IPS-18c (cell line): ENCODE data around the gene PDXP.

ENCODE experiments used
- H3K4me3 ChIP-seq: 2 replicates; pipeline ENCODE4 v1.7.0; 2013; ENCODE audit warnings: low read depth, mild to moderate bottlenecking, low read length, moderate library complexity; ENCODE audit not compliant: insufficient read depth
- H3K9me3 ChIP-seq: one replicate; pipeline ENCODE4 v1.6.1; 2013; ENCODE audit warnings: mild to moderate bottlenecking, low read length, moderate library complexity; ENCODE audit not compliant: control insufficient read depth, insufficient read depth

Gene PDXP

DNA sequence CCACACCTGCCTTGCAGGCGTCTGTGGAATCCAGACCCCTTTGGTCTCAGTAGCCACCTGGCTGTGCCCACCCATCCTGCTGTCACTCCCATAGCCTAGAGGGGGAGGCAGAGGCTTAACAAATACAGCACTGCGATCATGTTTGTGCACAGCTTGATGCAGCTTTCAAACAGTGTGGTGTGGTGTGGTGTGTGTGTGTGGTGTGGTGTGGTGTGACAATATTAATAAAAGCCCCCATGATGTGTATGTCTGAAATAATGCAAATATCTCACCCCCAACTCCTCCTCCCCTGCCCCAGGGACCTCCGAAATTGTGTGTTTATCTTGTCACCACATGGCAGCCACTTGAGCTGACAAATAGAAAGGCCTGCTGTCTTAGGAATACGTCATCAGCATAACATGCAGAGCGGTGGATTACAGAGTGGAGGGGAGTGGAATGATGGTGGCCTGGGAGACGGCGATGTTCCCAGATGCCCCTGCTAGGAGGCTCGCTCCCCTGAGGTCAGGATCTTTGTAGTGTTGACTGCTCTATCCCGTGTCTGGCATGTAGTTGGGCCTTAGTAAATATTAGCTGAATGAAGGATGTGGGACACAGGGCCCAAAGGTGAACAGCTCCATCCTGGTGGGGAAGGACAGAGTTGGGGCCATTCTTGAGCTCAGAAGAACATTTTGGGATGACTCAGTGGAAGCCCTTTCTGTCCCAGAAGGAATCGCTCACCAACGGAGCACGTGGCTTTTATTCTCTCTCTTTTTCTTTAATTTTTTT lies 2.8 kb downstream of the PDXP start:
- H3K9me3 ChIP-seq: no peaks in the 10 kb centered on the region
- H3K4me3 ChIP-seq: no peak overlapping the region

DNA sequence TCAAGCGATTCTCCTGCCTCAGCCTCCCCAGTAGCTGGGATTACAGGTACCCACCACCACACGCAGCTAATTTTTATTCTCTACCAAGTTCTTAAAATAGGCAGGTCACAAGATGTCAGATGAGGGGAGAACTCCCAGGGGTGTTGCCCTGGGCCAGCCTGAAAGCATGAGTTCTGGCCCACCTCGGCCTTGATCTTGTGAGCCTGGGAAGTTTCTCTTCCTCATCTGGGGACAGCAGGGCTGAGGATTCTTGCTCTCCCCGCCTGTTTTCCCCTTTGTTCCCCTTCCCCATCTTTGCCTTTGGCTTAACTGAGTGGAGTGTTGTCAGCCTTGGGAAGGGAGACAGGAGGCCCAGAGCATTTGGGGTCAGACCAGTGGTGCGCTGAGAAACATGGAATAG lies 3.5 kb downstream of the PDXP start:
- H3K4me3 ChIP-seq: no peak overlapping the region
- H3K9me3 ChIP-seq: no peaks in the 10 kb centered on the region

DNA sequence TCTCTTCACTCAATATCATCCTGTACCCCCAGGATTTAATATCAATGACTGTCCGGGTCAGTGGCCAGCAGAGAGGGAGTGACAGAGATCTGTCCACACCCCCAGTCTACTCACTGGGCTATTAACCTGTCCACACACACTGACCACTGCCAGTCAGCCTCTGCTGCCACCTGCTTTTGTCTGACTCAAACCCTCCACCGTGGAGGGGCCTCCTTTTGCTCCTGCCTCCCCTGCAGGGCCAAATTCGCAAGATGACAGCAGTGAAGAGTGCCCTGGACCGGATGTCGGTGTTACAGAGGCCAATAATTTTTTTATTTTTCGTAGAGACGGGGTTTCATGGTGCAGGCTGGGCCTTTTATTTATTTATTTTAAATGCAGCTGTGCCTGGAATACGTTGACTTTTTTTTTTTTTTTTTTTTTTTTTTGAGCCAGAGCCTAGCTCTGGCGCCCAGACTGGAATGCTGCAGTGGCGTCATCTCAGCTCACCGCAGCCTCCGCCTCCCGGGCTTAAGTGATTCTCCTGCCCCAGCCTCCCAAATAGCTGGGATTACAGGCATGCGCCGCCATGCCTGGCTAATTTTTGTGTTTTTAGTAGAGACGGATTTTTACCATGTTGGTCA lies 5.1 kb downstream of the PDXP start:
- Histone ChIP-seq H3K4me3 (no peak overlapping the region), H3K9me3 (no peaks in the 10 kb centered on the region)

DNA sequence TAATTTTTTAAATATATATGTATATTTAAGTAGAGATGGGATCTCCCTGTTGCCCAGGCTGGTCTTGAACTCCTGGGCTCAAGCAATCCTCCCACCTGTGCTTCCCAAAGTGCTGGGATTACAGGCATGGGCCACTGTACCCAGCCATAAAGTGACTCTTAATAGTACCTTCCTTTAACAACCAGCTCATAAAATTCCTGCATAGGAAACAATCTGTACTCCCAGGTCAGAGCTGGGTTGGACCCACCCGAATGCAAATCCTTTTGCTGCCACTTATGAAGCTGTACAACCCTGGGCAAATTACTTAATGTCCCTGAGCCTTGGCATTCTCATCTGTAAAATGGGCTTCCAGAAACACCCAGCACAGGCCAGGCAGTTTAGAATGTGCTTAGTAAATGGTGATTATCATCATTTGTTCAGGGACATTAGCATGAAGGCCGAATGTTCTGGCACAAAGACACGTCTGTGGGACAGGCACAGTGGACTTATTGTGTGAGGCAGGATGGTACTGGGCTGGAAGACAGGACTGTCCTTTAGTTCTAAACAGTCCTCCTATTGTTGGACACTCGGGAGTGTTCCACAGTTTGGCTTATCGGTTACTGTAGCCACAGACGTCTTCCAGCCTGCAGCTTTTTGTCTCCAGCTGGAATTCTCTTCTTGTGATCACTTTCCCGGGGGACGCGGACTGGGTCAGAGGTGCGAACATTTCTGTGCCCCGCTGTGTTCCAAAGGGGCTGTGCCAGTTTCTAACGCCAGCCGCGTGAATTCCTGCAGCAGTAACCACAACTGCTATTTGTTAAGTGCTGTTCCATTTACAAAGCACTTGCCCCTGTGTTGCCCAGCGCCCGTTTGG lies 6.0 kb downstream of the PDXP start:
- Histone ChIP-seq H3K9me3 (no peaks in the 10 kb centered on the region), H3K4me3 (no peak overlapping the region)

DNA sequence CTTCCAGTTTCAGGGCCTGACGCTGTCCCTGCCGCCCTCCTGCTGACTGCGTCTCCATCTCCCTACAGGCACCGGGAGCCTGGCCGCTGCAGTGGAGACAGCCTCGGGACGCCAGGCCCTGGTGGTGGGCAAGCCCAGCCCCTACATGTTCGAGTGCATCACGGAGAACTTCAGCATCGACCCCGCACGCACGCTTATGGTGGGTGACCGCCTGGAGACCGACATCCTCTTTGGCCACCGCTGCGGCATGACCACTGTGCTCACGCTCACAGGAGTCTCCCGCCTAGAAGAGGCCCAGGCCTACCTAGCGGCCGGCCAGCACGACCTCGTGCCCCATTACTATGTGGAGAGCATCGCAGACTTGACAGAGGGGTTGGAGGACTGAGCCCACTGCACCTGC lies 7.0 kb downstream of the PDXP start:
- H3K4me3 ChIP-seq: no peak overlapping the region
- H3K9me3 ChIP-seq: no peaks in the 10 kb centered on the region

DNA sequence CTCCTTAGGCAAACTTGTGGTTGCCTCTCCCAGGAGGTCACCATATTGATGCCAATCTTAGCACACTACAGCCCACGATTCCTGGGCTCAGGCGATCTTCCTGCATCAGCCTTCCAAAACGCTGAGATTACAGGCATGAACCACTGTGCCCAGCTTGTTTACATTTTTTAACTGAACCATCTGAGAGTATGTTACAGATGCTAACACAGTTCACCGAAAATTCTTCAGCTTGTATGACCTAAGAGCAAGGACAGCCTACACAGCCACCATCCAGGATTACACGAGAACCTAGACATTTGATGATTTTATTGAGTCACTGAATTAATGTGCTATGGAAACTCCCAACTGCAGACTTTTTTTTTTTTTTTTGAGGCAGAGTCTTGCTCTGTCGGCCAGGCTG lies 11.1 kb downstream of the PDXP start:
- Histone ChIP-seq H3K4me3 (no peak overlapping the region), H3K9me3 (no peaks in the 10 kb centered on the region)

DNA sequence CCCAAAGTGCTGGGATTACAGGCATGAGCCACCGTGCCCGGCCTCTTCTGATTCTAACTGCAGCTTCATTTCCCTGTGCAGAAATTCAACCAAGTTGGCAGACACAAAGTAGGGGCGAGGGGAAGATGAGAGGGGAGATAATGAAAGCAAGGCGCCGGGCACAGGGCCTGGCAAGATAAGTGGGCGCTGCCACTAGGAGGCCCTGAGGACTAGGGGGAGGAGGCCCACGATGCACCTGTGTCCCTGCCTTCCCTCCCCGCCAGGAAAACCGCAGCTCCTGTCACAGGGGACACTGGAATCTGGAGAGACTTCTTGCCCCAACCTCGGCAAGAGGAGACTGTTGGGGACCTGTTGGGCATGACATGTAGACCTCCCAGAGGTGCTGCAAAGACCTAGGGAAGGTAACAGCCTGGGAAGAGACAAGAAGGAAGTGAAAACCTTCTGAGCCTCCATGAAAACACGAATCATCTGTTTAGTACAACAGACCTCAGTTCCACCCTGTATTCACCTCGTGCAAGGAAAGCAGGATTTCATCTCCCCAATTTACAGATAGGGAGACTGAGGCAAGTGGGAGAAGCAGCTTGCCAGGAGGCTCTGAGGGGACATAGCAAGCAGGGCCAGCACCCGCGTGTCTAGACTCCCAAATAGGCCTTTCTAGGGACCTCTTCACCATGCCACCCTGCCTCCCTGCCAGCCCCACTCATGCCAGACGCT lies 13.8 kb downstream of the PDXP start:
- Histone ChIP-seq H3K4me3 (no peak overlapping the region), H3K9me3 (no peaks in the 10 kb centered on the region)

DNA sequence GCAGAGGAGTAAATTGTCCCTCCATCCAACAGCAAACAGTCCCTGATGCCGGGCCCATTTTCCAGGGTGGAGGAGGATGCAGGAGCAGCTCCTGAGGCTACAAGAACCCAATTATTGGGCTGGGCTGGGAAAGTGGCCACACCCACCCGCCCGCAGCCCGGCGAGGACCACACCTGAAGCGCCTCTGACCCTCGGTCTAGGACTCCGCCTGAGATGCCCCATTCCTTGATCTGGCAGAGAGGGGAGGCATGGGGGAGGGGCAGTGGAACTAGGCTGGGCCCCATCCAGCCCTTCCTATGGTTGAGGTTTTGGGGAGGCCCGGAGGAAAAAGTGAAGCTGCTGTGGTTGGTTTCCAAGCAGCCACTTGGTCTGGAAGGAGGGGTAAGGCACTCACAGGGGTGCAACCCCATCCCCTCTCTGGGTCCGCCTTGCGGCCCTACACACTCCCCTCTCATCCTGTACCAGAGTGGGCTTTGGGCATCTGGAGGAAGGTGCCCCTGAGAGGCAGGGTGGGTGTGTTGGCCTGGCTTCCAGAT lies 14.5 kb downstream of the PDXP start:
- Histone ChIP-seq H3K4me3 (no peak overlapping the region), H3K9me3 (no peaks in the 10 kb centered on the region)

DNA sequence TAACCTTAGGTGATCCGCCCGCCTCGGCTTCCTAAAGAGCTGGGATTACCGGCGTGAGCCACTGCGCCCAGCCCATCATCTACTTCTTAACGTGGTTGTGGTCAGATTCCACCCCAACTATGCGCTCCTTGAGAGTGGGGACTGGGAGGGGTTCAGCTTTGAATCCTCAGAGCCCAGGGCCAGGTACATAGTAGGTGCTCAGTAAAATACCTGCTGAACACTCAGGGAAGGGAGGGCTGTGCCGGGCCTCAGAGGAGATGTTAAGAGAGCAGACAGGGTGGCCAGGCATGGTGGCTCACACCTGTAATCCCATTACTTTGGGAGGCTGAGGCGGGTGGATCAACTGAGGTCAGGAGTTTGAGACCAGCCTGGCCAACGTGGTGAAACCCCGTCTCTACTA lies 15.7 kb downstream of the PDXP start:
- H3K4me3 ChIP-seq: no peak overlapping the region

DNA sequence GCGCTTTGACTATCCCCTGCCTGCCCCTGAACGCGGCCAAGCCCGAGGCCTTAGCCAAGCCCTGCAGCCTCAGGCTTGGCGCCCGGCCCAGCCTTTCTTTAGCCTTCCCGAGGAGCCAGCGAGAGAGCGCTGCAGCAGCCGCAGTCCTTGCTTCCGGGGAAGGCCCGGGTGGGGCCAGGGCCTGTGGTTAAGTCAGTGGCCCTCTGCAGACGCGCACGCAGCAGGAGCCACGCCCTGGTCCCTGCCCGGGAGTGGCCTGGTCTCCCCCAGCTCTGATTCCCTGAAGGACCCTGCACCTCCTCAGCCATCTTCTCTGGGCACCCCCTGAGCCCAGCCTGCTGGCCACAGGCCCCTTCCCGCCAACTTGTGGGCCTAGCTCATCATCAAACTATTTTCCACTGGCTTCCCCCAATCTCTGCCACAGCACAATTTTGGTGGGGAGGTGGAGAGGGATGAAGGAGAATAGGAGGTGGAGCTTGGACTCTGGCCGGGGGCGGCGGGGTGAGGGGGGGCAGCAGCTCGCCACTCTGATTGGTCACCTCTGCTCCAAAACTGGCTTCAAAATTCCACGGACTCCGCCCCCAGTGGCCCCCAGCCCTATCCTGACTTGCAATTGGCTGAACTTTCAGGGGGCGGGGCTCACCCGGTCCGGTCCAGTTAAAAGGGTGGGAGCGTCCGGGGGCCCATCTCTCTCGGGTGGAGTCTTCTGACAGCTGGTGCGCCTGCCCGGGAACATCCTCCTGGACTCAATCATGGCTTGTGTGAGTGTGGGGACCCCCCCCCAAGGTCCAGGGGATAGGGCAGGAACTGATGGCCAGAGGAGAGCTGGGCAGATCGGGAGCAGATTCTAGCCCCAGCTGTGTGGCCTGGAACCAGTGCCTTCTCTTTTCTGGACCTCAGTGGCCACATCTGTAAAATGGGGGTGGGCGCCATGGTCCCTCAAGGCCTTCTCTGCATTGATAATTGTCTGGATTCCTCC lies 16.7 kb downstream of the PDXP start, which contains the start of gene LGALS1:
Gene LGALS1 (plus strand): TSS at position 686 of the 979 bp plus-strand sequence. CDS start 67 bp downstream, at position 753.
- H3K4me3 ChIP-seq: peak within 1 kb of the TSS; percentile 46
- H3K9me3 ChIP-seq: no peaks in the 10 kb centered on the region

More for the DNA sequence above, 15.7 kb downstream of the PDXP start:
- H3K9me3 ChIP-seq: no peaks in the 10 kb centered on the region

DNA sequence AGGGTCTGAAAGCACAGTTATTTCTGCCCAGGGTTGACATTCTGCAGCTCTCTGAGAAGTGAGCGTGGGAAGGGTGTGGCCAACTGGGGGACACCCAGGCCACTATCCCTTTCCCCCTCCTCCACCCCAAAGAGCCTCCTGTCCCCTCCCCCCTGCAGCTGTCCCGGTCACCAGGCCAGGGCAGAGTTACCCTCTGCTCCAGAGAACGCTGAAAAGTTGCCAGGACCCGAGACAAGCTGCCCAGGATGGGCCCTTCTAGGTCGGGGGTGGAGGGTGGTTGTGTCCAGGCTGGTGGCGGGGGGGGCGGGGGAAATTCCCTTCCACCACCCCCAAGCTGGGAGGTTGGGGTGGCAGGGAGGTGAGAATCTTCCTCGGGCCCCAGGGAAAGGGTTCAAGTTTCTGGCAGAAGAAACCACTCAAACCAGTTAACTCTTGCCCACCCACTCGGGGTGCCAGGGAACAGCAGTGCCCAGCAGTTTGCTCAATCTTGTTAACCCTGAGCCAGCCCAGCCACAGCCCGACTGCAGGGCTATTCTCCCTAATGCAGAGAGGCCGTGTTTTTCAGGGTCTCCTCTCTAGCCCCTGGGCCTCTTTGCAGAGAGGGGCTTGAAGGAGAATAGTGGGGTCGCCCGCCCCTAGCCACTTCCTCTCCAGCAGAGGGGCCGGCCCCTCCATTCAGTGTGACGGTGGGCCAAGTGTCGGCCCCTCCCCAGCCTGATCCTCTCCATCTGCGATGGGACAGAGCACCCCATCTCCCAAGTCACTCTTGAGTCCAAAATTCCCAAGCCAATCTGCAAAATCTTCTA lies 17.6 kb downstream of the PDXP start:
- H3K4me3 ChIP-seq: peak overlapping the region; percentile 46
- no peaks in the 10 kb centered on the region for H3K9me3 ChIP-seq

DNA sequence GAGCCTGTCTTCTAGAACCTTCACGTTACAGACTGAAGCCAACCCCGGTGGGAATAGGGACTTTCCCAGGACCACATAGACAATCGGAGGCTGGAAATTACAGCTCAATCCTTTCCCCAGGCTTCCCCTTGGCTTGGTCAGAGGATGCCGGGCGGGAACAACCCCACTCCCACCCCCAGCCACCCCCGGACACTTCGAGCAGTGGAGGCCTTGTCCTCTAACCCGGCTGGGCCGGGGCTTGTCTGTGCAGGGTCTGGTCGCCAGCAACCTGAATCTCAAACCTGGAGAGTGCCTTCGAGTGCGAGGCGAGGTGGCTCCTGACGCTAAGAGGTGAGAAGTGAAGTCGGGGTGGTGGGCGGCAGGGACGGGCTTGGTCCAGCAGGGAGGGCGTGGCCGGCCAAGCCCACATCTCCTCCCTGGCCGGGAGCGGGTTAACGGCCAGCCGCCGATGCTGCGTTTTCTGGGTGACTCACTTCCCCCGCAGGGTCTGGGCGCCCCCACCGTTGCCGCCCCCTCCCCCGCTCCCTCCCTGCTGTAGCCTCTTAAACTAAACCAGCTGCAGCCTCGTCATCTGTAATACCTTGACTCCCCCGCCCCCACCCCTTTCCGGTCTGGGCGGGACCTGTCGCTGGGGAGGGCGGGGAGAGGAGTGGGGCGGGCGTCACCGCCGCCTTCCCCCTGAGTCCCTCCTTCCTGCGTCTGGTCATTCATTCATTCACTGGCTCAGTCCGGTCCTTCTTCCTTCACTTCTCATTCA lies 18.4 kb downstream of the PDXP start:
- peak overlapping the region; percentile 46 for H3K4me3 ChIP-seq
- no peaks in the 10 kb centered on the region for H3K9me3 ChIP-seq

DNA sequence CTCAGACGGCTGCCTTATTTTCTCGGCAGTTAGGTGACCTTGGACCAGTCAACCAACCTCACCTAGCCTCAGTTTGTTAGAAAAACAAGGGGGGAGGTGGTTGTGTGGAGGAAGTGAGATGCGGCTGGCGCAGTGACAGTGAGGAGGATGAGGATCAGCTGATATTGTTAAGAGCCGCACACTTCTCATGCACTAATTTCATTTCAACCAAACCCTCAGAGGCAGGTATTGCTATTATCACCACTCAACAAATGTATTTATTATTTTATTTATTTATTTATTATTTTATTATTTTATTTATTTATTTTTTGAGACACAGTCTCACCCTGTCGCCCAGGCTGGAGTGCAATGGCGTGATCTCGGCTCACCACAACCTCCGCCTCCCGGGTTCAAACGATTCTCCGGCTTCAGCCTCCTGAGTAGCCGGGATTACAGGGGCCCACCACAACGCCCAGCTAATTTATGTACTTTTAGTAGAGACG lies 19.0 kb downstream of the PDXP start:
- H3K9me3 ChIP-seq: no peaks in the 10 kb centered on the region
- peak overlapping the region; percentile 46; the same call in 1 of the 2 replicates for H3K4me3 ChIP-seq

DNA sequence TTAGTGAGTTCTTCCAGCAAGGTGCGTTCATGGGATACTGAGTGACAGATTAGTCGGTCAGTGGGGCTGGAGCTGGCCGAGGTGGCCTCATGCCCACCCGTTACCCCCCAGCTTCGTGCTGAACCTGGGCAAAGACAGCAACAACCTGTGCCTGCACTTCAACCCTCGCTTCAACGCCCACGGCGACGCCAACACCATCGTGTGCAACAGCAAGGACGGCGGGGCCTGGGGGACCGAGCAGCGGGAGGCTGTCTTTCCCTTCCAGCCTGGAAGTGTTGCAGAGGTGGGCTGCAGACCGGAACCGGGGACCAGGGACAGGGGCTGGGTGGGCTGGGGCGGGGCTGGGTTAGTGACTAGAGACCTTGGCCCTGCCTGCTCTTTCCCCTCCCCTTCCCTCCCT lies 19.8 kb downstream of the PDXP start:
- no peak overlapping the region for H3K4me3 ChIP-seq
- H3K9me3 ChIP-seq: no peaks in the 10 kb centered on the region

DNA sequence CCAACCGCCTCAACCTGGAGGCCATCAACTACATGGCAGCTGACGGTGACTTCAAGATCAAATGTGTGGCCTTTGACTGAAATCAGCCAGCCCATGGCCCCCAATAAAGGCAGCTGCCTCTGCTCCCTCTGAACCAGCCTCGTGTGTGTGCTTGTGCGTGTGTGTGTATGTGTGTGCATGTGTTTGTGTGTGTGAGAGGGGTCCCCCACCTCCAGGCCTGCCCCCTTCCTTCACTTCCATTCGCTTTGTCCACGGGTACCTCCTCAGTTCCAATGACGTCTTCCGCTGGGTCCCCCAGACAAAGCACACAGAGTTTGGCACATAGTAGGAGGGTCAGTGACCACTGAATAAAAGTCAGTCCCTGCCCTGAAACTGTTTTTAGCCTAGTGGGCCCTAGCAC lies 21.1 kb downstream of the PDXP start:
- no peak overlapping the region for H3K4me3 ChIP-seq
- H3K9me3 ChIP-seq: no peaks in the 10 kb centered on the region
